MM.1S (cell line): ENCODE data around the gene PKD1L1.

Experiments
- CTCF ChIP-seq: fragments of 300-600 bp; sonication (generic); IDR thresholded peaks from 2 replicates; pipeline ENCODE4 v1.5.1; 2016; ENCODE audit warnings: antibody characterized with exemption, low read length, mixed read lengths
- EZH2 ChIP-seq: fragments of 300-600 bp; sonication (generic); optimal IDR thresholded peaks from 2 replicates; pipeline ENCODE3; 2017; ENCODE audit warnings: low read depth, mild to moderate bottlenecking, antibody characterized with exemption, low read length, mixed read lengths
- EZH2phosphoT487 ChIP-seq: fragments of 300-600 bp; sonication (generic); IDR thresholded peaks from 2 replicates; pipeline ENCODE4 v1.6.1; 2018; ENCODE audit warnings: antibody characterized with exemption, low read length

DNA sequence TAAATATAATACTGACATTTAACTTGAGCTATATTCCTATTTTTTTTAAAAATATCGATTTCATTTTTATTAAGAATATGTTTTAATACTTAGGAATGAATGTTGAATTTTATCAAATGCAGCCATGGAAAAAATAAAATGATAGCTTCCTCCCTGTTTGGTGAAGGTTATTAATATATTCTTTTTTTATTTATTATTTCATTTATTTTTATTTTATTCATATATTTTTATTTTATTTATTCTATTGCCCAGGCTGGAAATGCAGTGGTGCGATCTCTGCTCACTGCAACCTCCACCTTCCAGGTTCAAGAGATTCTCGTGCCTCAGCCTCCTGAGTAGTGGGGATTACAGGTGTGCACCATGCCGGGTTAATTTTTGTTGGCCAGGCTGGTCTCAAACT lies 160.2 kb downstream of the PKD1L1 start:
- TF ChIP-seq CTCF (no peak), EZH2phosphoT487 (no peak), EZH2 (no peak)
